Stimulated activated CD8-positive, alpha-beta memory T cell treated with anti-CD3 and anti-CD28 coated beads, Interleukin-4, amount 100 ng/mL, for 48 hours (primary cell): ENCODE results near the gene WDR5B.
"Not testable (repeated sequence)": the region's sequence is repeated elsewhere in the genome, so short reads cannot be mapped to it uniquely, and the experiment has no call there.

ENCODE experiments used
- DNase-seq: peaks from one replicate; pipeline ENCODE4 v3.0.0-alpha.2; 2020

The WDR5B gene

DNA sequence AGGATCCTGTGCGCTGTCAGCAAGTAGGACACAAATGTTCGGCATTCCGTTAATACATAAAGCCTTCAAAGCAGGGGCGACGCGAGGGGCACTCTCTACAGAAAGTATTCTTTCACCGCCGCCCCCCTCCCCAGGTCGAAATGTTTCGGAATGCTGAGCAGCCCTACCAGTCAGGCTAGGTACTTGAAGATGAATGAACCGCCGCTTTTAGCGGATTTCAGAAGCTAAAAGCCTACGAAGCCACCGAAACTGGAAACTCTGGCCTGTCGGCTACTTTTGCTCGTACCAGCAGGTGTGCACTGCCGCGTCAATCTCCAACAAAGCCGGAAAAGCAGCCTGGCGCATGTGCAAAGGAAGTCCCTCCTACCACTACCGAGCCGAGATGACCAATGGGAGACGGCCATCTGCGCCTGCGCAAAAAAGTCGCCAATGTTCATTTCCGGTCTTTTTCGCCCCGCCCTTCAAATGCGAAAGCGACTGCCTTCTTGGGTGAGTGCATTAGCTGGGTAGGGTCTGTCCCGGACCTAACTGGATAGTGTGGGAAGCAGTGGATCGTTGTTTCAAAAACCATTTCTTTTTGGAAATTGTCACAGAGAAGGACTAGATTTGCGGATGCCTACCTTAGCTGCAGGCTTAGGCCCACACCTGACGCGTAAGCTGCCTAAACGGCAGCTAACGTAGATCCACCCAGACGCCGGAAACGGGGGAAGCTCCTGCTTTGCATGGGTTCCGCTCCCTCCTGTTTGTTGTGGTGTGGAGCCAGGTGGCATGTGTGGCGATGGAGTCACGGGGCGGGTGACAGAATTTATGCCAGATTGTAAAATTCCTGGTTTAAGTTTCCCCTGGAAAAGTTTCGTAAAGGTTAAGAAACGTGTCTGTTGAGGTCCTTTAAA lies at the start of gene WDR5B:
Gene WDR5B, minus strand, starts transcription at position 301 of the 893 bp plus-strand sequence. CDS start 534 bp downstream, outside the sequence.
- peak; percentile 99 for DNase-seq

DNA sequence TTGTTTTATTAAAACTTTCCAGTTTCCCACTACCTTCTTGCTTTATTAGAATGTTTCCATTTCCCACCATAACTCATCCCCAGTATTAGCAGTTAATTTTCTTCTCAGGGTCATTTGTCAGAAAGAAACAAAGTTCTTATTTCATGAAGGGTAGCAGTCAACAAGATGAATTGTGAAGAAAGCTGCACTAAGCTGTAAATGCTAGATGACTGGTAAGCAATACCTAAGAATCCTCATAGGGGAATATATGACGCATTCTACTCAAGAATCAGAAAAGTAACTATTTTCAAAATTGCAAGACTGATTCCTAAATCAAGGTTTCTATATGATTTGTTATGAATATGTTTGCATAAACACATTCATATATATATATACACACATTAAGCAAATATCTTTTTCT lies 48.8 kb upstream of the WDR5B start:
- no peak for DNase-seq

DNA sequence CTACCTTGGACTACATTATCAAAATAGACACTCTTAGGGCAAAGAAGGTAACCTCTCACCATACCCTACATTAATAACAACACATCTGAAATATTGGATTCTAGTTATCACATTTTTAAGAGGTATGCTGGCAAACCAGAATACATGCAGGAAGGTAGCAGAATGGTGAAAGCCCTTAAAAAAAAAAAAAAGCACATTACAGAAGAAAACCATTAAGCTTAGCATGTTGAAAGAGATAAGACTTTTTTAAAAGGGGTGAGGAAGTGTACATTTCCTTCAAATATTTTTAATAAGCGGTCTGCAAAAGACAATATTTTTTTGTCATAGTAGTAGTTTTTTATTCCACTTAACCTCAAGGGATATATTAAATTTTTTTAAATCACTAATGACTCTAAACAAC lies 46.5 kb upstream of the WDR5B start:
- no peak for DNase-seq

DNA sequence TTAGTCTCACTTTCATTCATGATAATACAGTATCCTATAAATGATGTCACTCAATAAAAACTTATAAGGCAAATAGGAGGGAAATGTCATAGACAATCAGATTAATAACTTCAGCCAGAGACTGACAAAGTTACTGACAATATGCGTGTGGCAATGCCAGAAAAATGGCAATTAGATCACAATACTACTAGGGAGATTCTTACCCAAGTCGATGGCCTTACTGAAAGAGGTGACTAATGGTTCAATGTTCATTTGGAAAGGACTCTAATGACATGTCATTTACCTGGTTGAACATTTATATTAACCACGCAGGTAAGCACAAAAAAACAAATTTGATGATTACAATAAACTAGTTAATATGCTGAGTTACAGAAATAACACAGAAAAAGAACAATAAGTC lies 45.9 kb upstream of the WDR5B start:
- no peak for DNase-seq

DNA sequence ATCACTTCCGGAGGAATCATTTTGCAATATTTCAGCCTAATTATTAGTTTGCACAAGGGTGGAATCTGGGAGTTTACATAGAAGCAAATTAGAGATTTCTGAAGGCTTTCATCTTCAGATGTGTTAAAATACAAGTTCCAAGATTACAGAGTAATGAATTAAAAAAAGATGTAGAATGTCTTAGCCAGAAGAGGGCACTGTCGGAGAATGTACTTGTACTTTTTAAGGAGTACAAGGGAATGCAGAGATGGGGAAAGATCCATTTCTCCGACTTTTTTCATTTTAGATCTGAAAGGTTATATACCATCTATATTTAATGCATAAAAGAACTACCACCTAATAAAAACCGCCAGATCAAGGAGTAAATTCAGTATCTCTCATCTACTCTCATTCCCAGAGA lies 43.1 kb upstream of the WDR5B start:
- no peak for DNase-seq

DNA sequence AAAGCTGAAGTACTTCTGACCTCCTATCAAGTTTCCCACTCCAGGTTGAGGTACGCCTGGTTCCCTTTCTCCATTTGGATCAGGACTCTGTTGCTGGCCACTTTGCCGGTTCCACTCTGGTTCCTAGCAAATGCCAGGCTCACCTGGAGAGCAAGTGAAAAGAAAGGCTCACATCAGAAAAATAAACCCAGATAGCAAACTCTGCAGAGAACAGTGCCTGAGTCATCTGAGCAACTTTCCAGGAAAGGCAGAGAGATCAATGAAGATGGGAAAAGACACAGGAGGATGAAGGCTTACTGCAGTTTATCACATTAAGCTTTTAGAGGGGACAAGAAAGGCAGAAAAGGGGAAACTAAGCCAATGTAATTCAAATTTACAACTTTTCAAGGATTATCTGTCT lies 41.8 kb upstream of the WDR5B start:
- DNase-seq: no peak

DNA sequence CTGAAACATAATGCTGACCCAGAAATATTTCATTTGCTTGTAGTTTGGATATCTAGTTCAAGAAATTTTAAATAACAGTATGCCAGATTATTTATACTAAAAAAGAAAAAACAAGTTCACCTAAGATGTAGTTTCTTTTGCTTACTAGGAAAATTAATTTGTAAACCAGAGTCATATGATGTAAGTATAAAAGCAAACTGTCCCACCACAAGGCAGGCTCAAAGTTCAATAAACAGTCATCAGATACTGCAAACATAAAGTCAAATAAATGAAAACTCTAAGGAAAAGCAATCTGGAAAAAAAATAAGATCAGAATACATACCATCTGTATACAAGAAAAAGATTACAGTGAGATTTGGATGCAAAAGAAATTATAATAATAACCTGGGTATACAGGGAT lies 40.2 kb upstream of the WDR5B start:
- DNase-seq: no peak

DNA sequence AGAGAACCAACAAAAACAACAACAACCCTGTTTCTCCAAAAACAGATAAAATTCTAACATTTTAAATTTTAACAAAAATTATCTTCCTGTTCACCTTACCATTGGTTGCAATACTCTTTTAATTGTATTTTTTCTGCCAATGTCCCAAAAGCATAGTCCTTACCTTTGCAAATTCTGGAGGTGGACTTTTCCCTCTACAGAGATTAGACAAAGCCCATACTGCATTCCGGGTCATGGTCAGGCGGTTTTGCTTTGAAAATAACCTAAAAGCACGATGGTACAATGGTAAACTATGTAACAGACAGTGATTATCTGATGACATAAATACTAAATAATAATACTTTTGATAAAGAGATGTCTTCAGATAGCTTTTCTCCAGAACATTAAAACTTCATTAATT lies 35.5 kb upstream of the WDR5B start:
- no peak for DNase-seq

DNA sequence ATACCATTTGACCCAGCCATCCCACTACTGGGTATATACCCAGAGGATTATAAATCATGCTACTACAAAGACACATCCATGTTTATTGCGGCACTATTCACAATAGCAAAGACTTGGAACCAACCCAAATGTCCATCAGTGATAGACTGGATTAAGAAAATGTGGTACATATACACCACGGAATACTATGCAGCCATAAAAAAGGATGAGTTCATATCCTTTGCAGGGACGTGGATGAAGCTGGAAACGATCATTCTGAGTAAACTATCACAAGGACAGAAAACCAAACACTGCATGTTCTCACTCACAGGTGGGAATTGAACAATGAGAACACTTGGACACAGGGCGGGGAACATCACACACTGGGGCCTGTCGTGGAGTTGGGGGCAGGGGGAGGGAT lies 32.4 kb upstream of the WDR5B start:
- not testable (repeated sequence) for DNase-seq

DNA sequence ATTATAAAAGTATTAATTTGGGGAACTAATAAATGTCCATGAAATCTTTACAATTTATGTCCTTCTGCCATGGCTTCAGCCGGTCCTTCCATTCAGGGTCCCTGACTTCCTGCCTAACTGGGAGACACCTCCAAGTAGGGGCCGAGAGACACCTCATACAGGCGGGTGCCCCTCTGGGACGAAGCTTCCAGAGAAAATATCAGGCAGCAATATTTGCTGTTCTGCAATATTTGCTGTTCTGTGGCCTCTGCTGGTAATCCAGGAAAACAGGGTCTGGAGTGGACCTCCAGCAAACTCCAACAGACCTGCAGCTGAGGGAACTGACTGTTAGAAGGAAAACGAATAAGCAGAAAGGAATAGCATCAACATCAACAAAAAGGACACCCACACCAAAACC lies 28.6 kb upstream of the WDR5B start:
- DNase-seq: not testable (repeated sequence)

DNA sequence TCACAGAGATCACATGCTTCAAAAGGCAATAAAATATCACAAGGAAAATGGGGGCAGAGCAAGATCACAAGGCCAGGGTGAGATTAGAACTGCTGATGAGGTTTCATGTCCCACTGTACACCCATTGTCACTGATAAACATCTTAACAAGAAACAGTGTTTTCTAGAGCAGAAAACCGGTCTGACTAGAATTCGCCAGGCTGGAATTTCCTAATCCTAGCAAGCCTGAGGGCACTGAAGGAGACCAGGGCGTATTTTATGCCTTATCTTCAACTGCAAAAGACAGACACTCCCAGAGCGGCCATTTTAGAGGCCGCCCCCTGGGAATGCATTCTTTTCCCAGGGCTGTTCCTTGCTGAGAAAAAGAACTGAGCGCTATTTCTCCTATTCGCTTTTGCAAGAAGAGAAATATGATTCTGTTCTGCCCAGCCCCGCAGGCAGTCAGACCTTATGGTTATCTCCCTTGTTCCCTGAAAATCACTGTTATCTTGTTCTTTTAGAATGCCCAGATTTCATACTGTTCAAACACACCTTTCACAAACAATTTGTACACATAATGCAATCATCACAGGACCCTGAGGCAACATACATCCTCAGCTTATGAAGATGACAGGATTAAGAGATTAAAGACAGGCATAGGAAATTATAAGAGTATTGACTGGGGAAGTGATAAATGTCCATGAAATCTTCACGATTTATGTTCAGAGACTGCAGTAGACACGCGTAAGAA lies 28.1 kb upstream of the WDR5B start:
- DNase-seq: not testable (repeated sequence)

DNA sequence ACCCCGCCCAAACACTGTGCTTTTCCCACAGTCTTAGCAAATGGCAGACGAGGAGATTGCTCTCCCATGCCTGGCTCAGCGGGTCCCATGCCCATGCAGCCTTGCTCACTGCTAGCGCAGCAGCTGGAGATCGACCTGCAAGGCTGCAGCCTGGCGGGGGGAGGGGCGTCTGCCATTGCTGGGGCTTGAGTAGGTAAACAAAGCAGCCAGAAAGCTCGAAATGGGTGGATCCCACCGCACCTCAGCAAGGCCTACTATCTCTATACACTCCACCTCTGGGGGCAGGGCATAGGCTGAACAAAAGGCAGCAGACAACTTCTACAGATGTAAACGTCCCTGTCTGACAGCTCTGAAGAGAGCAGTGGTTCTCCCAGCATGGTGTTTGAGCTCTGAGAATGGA lies 27.2 kb upstream of the WDR5B start:
- no peak for DNase-seq

DNA sequence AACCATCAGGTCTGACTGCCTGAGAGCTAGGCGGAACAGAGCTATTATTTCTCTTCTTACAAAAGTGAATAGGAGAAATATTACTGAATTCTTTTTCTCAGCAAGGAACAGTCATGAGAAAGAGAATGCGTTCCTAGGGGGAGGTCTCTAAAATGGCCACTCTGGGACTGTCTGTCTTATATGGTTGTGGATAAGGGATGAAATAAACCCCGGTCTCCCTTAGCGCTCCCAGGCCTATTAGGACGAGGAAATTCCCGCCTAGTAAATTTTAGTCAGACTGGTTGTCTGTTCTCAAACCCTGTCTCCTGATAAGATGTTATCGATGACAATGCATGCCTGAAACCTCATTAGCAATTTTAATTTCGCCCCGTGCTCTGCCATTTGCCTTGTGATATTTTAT lies 20.1 kb upstream of the WDR5B start:
- no peak for DNase-seq

DNA sequence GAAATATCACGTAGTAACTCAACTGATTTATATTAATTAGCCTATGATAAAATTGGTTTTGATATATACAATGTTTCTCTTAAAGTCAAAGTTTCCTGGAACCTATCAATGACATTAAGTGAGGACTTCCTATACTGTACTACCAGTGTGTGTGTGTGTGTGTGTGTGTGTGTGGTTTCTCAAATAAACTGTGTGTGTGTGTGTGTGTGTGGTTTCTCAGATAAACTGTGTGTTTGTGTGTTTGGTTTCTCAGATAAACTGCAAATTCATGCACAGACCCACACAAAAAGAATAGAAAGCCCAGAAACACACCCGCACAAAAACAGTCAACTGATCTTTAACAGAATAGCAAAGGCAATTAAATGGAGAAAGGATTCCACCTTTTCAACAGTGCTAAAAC lies 14.5 kb upstream of the WDR5B start:
- no peak for DNase-seq

DNA sequence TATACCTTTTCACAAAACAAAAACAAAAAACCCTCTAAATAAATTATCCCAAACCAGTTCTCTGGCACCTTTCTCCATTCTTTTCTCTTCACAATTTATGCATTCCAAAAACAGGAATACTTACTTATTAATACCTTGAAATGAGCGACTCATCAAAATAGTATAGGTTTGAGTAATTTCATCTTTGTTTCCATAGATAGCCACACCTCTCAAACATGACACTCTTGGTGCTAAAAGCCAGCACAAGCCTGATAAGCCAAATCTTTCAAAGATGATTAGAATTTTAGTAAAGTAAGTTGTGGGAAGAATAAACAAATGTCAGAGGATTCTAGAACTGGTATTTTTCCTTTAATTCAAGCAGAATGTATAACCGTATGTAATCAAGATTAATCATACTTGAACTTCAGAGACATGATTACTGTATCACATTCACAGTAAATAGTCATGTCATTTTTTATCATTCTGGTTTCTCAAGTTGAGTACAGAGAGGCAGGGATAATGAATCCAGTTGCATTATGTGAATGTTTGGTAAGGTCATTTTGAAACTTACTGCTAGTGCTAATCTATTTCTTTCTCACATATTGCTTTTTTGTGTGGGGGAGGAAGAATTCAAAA lies 12.1 kb upstream of the WDR5B start:
- no peak for DNase-seq

DNA sequence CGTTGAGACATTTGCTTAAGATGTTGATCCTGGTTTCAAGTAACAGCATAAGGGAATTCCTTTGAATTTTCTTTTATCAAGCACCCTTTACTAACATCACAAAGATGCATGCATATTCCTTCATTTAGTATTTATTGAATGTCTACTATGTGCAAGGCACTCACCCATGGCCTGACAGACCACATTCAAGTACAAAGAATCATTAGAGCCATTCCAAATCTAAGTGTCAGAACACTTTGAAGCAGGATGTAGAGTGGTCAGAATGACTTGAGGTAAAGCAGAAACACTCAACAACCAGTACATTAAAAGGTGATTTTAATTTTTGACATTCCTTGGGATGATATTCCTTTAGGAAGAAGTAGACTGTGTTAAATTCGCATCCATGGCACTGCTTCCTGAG lies 6.0 kb upstream of the WDR5B start:
- no peak for DNase-seq

DNA sequence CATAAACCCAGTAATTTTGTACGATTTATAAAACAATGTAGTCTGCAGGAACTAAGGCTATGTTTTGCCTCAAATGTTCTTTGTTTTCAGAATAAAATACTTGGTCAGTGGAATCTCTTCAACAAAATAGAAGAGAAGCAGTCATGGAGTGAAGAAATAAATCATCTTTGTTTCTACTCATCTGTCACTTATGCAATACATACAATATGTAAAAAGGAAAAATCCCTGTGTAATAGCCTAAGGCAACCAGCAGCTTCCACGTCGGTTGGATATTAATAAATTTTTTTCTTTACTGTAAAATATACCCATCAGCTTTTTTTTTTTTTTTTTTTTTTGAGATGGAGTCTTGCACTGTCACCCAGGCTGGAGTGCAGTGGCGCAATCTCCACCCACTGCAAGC lies 5.2 kb upstream of the WDR5B start:
- no peak for DNase-seq

DNA sequence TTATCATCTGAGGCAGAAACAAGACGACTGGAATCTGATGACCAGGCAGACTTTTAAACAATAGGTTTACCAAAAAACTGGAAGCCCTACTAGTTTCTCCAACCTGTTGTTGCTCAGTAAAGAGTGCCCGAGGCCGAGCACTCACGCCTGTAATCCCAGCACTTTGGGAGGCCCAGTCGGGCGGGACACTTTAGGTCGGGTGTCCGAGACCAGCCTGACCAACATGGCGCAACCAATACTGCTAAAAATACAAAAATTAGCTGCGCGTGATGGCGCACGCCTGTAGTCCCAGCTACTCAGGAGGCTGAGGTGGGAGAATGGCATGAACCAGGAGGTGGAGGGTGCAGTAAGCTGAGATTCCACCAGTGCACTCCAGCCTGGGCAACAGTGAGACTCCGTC lies 1.1 kb upstream of the WDR5B start:
- no peak for DNase-seq

DNA sequence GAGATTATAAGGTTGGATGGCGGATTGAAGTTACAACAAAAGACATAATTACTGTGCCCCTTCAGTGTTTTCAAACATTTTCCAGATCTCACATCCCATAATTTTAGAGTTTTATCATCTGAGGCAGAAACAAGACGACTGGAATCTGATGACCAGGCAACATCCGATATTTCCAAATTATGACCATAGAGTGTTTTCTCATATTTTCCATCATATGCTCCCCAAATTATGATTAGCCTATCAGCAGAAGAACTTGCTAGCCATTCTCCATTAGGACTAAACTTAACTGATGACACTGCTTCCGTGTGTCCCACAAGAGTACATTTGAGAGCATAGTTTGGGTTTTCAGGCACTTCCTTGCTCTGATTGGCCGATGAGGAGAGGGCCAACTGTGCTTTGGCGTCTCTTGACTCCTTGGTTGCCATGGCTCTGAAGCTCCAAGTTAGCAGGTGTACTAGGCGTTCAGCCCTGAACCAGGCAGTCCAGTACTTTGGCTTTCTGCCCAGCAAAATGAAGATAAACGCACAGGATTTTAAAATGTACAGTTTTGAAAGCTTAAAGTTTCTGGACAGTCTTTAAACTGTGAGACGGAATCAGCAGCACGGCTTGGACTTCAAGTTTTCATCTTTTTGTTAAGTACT lies 638 bp downstream of the WDR5B start:
- DNase-seq: peak; percentile 58

DNA sequence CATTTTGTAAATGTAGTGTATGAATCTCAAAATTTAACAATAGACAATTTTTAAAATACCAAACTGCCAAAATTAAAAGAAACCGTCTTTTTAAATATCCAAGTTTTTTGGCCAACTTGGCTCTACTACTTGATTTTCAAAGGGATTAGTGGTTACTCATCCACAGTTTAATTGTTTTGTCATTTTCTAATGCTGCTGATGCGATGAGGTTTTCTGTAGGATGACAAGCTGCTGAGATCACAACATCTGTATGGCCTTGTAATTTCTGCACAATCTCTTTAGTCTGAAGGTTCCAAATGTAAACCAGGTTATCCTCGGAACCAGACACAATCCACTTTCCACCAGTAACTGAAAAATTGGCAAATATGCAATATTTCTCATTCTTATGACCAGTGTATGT lies 1.5 kb downstream of the WDR5B start:
- no peak for DNase-seq

DNA sequence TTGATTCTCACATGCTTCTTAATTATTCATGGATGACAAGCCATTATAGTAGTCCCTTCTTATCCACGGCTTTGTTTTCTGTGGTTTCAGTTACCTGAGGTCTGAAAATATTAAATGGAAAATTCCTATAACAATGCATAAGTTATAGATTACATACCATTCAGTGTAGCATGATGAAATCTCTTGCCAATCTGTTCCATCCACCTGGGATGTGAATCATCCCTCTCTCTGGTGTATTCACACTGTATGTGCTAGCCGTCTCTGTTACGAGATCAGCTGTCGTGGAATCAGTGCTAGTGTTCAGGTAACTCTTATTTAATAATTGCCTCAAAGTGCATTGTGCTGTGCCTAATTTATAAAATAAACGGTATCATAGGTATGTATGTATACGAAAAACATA lies 5.2 kb downstream of the WDR5B start:
- no peak for DNase-seq

DNA sequence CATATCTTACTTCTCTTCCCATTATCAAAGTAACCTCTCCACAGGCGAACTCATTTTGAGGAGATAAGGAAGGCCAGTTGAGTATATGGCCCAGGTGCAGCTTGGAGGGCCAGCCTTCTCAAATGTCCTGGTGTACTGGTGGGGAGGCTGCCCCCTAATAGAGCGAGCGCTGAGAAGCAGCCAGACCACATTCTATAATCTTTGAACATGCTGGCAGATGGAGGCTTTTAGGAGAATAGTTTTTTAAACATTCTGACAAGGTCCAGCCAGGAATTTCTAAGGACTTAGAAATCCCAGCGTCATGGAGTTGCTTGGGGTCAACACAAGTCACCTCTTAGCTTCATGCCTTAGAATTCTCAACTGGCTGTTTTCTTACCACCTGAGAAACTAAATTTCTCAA lies 5.8 kb downstream of the WDR5B start:
- DNase-seq: no peak

DNA sequence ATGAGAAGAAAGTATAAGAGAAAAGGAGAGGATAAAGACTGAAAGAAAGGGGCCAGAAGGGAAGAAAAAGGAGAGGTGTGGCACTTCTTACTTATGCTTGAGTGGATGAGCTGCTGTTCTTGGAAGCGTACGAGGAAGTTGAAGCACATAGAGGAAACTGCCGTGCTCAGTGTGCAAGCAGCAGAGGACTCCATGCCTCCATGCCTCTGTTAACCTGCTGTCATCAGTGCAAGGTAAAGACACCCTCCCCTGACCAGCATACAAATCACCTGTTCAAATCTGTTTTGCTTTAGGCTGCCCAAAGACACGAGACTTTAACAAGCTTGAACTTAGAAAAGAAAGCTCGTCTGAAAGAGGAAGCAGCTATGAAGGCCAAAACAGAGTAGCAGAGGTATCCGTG lies 6.4 kb downstream of the WDR5B start:
- DNase-seq: no peak

DNA sequence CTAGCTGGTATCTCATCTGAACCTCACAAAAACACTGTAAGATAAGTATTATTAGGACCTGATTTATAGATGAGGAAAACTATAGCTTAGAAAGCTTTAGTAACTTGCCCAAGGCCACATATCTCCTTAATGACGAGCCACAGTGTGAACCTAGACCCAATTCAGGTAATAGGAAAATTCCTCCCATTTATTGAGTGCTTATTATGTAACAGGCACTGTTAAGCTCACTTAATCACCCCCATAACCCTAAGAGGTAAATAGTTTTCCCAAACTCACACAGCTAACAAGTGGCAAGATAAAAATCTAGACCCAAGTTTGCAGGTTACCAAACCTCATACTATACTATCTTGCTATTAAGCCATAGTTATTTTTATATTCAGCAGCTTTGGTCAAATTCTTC lies 7.9 kb downstream of the WDR5B start:
- no peak for DNase-seq
